HEK293 (cell line): Measurements from ENCODE around the gene FOXO3.

Source experiments
- CTCF ChIA-PET: fragments of 350-600 bp; formaldehyde crosslinking; extraction: SDS; loops from one replicate; lab custom pipeline; 2021; ENCODE audit warnings: antibody characterized with exemption; lab: Yijun Ruan, JAX
- POLR2A ChIA-PET: fragments of 300-600 bp; formaldehyde crosslinking; extraction: SDS; loops from one replicate; lab custom pipeline; 2020; ENCODE audit warnings: antibody characterized with exemption, inconsistent platforms; lab: Yijun Ruan, JAX
- H3K27ac ChIP-seq: fragments of 200-500 bp; sonication (Bioruptor generic); 2 replicates; pipeline ENCODE4 v1.5.1; 2014; ENCODE audit warnings: low read depth, low read length, control low read depth, inconsistent platforms; ENCODE audit errors: extremely low read depth
- H3K36me3 ChIP-seq, 2 experiments: fragments of 200-500 bp in 1 of 2; sonication (Bioruptor generic) in 1 of 2; 1 replicate in 1 of 2; 2 replicates in 1 of 2; pipeline ENCODE4 v1.5.1; 2014 to 2017; ENCODE audit warnings: inconsistent platforms in 2 of 2, low read length in 2 of 2; ENCODE audit not compliant: control insufficient read depth in 2 of 2, insufficient read depth in 1 of 2
- H3K4me1 ChIP-seq: fragments of 200-500 bp; sonication (Bioruptor generic); 2 replicates; pipeline ENCODE4 v1.5.1; 2014; ENCODE audit warnings: mild to moderate bottlenecking, low read length, inconsistent platforms; ENCODE audit not compliant: control insufficient read depth, insufficient read depth
- H3K4me3 ChIP-seq: 2 replicates; pipeline ENCODE4 v1.5.1; 2011; ENCODE audit warnings: low read depth, mild to moderate bottlenecking, control low read depth, low read length, moderate library complexity
- H3K9me3 ChIP-seq: fragments of 200-500 bp; sonication (Bioruptor generic); 2 replicates; pipeline ENCODE4 v1.5.1; 2014; ENCODE audit warnings: low read depth, low read length, inconsistent platforms; ENCODE audit not compliant: control insufficient read depth, insufficient read depth
- BCL11B ChIP-seq: fragments of 450-650 bp; formaldehyde crosslinking; IDR thresholded peaks from 2 replicates; pipeline ENCODE4 v1.5.1; 2016; ENCODE audit warnings: low read depth, missing biosample characterization, missing genetic modification characterization
- OSR2 ChIP-seq: fragments of 450-650 bp; formaldehyde crosslinking; IDR thresholded peaks from 2 replicates; pipeline ENCODE4 v1.5.1; 2016; ENCODE audit warnings: missing biosample characterization, missing genetic modification characterization
- PBX3 ChIP-seq: sonication (generic); formaldehyde crosslinking; IDR thresholded peaks from 2 replicates; pipeline ENCODE4 v1.8.1; 2022; ENCODE audit warnings: mild to moderate bottlenecking, moderate library complexity, missing genetic modification reagents
- SCRT1 ChIP-seq: fragments of 450-650 bp; formaldehyde crosslinking; IDR thresholded peaks from 2 replicates; pipeline ENCODE4 v1.5.1; 2016; ENCODE audit warnings: missing biosample characterization, missing genetic modification characterization, borderline replicate concordance
- ZBTB20 ChIP-seq: fragments of 450-650 bp; formaldehyde crosslinking; IDR thresholded peaks from 2 replicates; pipeline ENCODE4 v1.5.1; 2016; ENCODE audit warnings: missing biosample characterization, missing genetic modification characterization
- ZBTB7A ChIP-seq: fragments of 450-650 bp; formaldehyde crosslinking; IDR thresholded peaks from 2 replicates; pipeline ENCODE4 v1.5.1; 2016; ENCODE audit warnings: low read depth, missing biosample characterization, missing genetic modification characterization
- ZNF138 ChIP-seq: fragments of 450-650 bp; formaldehyde crosslinking; IDR thresholded peaks from 2 replicates; pipeline ENCODE4 v1.5.1; 2016; ENCODE audit warnings: missing biosample characterization, missing genetic modification characterization, borderline replicate concordance
- ZNF16 ChIP-seq: fragments of 450-650 bp; formaldehyde crosslinking; IDR thresholded peaks from 2 replicates; pipeline ENCODE4 v1.5.1; 2016; ENCODE audit warnings: low read depth, missing biosample characterization, missing genetic modification characterization
- ZNF366 ChIP-seq: fragments of 450-650 bp; formaldehyde crosslinking; conservative IDR thresholded peaks from 2 replicates; pipeline ENCODE4 v1.5.1; 2016; ENCODE audit warnings: missing biosample characterization, missing genetic modification characterization
- ZNF37A ChIP-seq: fragments of 450-650 bp; IDR thresholded peaks from 2 replicates; pipeline ENCODE4 v1.5.1; 2018; ENCODE audit warnings: missing biosample characterization, missing genetic modification characterization
- ZNF529 ChIP-seq: fragments of 450-650 bp; formaldehyde crosslinking; IDR thresholded peaks from 2 replicates; pipeline ENCODE4 v1.5.1; 2017; ENCODE audit warnings: missing genetic modification characterization, missing biosample characterization; ENCODE audit not compliant: insufficient replicate concordance
- ZNF548 ChIP-seq: fragments of 450-650 bp; formaldehyde crosslinking; IDR thresholded peaks from 2 replicates; pipeline ENCODE4 v1.5.1; 2016; ENCODE audit warnings: missing biosample characterization, missing genetic modification characterization
- ZNF549 ChIP-seq: fragments of 450-650 bp; IDR thresholded peaks from 2 replicates; pipeline ENCODE4 v1.5.1; 2018; ENCODE audit warnings: missing biosample characterization, missing genetic modification characterization, mild to moderate bottlenecking, inconsistent platforms, moderate library complexity
- ZNF596 ChIP-seq: fragments of 450-650 bp; IDR thresholded peaks from 2 replicates; pipeline ENCODE4 v1.5.0; 2018; ENCODE audit warnings: missing biosample characterization, mild to moderate bottlenecking, missing genetic modification characterization, moderate library complexity
- TF ChIP-seq, protein P1 (sequence below): fragments of 450-650 bp; formaldehyde crosslinking; IDR thresholded peaks from 2 replicates; pipeline ENCODE4 v1.5.1; 2017; ENCODE audit warnings: missing biosample characterization, missing genetic modification characterization
- TF ChIP-seq, protein P2 (sequence below): fragments of 450-650 bp; formaldehyde crosslinking; IDR thresholded peaks from 2 replicates; pipeline ENCODE4 v1.5.1; 2016; ENCODE audit warnings: missing biosample characterization, missing genetic modification characterization, borderline replicate concordance
- TF ChIP-seq, protein P3 (sequence below): fragments of 450-650 bp; formaldehyde crosslinking; optimal IDR thresholded peaks from 2 replicates; pipeline ENCODE3; 2016; ENCODE audit warnings: missing biosample characterization, mild to moderate bottlenecking, missing genetic modification characterization

Gene FOXO3

GRCh38 chr6:108640104-108640503 is 79.4 kb downstream of the FOXO3 start (continued):
- TF ChIP-seq ZNF549 (tag by site-specific recombination) (no peak), BCL11B (no peak)
- TF ChIP-seq, protein P1, sequence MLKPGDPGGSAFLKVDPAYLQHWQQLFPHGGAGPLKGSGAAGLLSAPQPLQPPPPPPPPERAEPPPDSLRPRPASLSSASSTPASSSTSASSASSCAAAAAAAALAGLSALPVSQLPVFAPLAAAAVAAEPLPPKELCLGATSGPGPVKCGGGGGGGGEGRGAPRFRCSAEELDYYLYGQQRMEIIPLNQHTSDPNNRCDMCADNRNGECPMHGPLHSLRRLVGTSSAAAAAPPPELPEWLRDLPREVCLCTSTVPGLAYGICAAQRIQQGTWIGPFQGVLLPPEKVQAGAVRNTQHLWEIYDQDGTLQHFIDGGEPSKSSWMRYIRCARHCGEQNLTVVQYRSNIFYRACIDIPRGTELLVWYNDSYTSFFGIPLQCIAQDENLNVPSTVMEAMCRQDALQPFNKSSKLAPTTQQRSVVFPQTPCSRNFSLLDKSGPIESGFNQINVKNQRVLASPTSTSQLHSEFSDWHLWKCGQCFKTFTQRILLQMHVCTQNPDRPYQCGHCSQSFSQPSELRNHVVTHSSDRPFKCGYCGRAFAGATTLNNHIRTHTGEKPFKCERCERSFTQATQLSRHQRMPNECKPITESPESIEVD (tag by site-specific recombination): no peak

DNA sequence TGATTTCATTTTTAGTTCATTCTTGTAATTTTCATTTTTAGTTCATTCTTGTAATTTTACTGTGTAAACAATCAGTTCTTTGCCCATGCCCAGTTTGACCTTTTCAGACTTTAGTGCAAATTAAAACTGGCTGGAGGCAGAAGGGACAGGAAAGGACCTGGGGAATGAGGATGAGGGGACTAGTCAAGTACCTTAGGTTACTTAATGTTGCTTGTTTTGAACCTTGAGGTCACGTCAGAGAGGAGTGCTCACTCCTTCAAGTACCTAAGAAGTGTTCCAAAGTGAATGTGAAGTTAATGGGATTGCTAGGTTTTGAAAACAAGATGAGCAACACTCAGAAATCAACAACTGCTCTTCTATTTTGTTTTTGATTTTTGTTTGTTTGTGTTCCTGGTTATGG is 82.5 kb downstream of the FOXO3 start:
- H3K4me3 ChIP-seq: no peak overlapping the region
- H3K4me1 ChIP-seq: peaks cover 3% of the 10 kb centered on the region; the same call in 1 of the 2 replicates
- no peak for TF ChIP-seq OSR2 (tag by site-specific recombination)
- no peak for TF ChIP-seq SCRT1 (tag by site-specific recombination)
- no peak for TF ChIP-seq ZNF37A (tag by site-specific recombination)
- H3K9me3 ChIP-seq: no peaks in the 10 kb centered on the region
- ChIA-PET POLR2A (no interaction called here), CTCF (no interaction called here)
- no peak overlapping the region for H3K27ac ChIP-seq
- H3K36me3 ChIP-seq: peaks cover 0 to 9% of the 10 kb centered on the region in 2 experiments; a peak in 1 of 3 replicates

DNA sequence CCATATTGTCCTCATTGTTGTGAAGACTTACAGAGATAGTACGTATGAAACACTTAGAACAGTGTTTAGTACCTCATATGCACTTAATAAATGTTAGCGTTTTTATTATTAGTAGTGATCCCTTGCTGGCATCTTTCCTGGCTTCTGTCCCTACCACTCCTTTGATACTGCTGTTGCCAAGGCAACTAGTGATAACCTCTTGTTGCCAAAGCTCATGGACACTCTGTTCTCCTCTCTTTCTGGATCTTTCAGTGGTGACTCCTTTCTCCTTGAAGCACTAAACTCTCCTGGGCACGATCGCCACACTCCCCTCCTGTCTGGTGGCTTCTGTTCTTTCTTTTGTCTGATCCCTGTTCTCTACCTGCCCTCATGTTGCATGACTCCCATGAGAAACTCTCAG is 83.5 kb downstream of the FOXO3 start:
- Histone ChIP-seq H3K27ac (no peak overlapping the region), H3K4me3 (no peak overlapping the region), H3K9me3 (no peaks in the 10 kb centered on the region), H3K4me1 (peaks cover 3% of the 10 kb centered on the region; the same call in 1 of the 2 replicates), H3K36me3 (peaks cover 0 to 11% of the 10 kb centered on the region in 2 experiments; a peak in 1 of 3 replicates)
- CTCF ChIA-PET: interaction anchor here (0.6 kb wide), 1 partner anchor 68 kb away, joined by 3 read pairs; no protein-coding TSS in a partner anchor
- no peak for TF ChIP-seq ZNF138 (tag by site-specific recombination)
- TF ChIP-seq, protein P2, sequence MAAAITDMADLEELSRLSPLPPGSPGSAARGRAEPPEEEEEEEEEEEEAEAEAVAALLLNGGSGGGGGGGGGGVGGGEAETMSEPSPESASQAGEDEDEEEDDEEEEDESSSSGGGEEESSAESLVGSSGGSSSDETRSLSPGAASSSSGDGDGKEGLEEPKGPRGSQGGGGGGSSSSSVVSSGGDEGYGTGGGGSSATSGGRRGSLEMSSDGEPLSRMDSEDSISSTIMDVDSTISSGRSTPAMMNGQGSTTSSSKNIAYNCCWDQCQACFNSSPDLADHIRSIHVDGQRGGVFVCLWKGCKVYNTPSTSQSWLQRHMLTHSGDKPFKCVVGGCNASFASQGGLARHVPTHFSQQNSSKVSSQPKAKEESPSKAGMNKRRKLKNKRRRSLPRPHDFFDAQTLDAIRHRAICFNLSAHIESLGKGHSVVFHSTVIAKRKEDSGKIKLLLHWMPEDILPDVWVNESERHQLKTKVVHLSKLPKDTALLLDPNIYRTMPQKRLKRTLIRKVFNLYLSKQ (tag by site-specific recombination): no peak
- no peak for TF ChIP-seq ZBTB20 (tag by site-specific recombination)
- no peak for TF ChIP-seq ZNF596
- no peak for TF ChIP-seq ZBTB7A (tag by site-specific recombination)
- TF ChIP-seq BCL11B: no peak
- no peak for TF ChIP-seq ZNF366
- no peak for TF ChIP-seq ZNF548
- no peak for TF ChIP-seq ZNF529 (tag by site-specific recombination)
- TF ChIP-seq, protein P3, sequence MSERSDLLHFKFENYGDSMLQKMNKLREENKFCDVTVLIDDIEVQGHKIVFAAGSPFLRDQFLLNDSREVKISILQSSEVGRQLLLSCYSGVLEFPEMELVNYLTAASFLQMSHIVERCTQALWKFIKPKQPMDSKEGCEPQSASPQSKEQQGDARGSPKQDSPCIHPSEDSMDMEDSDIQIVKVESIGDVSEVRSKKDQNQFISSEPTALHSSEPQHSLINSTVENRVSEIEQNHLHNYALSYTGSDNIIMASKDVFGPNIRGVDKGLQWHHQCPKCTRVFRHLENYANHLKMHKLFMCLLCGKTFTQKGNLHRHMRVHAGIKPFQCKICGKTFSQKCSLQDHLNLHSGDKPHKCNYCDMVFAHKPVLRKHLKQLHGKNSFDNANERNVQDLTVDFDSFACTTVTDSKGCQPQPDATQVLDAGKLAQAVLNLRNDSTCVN (tag by site-specific recombination): no peak
- TF ChIP-seq ZNF16 (tag by site-specific recombination): no peak
- no peak for TF ChIP-seq PBX3 (CRISPR knock-in tag)
- POLR2A ChIA-PET: no interaction called here
